Measurements from ENCODE around the gene KCNA2. TPM values are rescaled to one million over a fixed set of nuclear protein-coding genes. Genes with fewer than 3 reads are reported as not detected.
A peak's percentile ranks its signal among the peaks of the same experiment; 100 is the strongest.

The KCNA2 gene
- total RNA-seq, 1 experiment from 2014 or later, result not detected

DNA sequence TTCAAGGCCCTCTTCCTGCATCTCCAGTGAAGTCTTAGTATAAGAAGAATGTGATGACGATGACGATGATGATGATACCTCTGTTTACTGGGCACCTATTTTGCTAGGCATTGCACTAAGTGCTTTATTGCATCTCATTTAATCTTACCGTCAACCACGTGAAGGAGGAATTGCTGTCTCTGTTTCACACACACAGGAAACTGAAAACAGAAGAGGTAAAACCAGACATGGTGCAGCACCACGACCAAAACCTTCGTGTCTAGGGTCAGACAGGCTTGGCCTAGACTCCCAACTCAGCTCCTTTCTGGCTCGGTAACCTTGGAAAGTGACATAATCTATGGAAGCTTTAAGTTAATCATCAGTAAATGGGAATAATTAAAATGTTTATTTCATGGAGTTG is 20.7 kb upstream of the KCNA2 start:
- no peak overlapping the region for H3K27ac Mint-ChIP-seq (ENCODE audit: low read depth, unreplicated experiment)
- ChIA-PET POLR2A (no interaction called here), CTCF (interaction anchor here (0.6 to 6.8 kb wide), 4 partner anchors 9 to 155 kb away, joined by 4 to 52 read pairs (median 7); no protein-coding TSS in a partner anchor)
- H3K36me3 Mint-ChIP-seq (ENCODE audit: insufficient read depth, unreplicated experiment), result no peaks in the 10 kb centered on the region
- TF ChIP-seq, protein P1, sequence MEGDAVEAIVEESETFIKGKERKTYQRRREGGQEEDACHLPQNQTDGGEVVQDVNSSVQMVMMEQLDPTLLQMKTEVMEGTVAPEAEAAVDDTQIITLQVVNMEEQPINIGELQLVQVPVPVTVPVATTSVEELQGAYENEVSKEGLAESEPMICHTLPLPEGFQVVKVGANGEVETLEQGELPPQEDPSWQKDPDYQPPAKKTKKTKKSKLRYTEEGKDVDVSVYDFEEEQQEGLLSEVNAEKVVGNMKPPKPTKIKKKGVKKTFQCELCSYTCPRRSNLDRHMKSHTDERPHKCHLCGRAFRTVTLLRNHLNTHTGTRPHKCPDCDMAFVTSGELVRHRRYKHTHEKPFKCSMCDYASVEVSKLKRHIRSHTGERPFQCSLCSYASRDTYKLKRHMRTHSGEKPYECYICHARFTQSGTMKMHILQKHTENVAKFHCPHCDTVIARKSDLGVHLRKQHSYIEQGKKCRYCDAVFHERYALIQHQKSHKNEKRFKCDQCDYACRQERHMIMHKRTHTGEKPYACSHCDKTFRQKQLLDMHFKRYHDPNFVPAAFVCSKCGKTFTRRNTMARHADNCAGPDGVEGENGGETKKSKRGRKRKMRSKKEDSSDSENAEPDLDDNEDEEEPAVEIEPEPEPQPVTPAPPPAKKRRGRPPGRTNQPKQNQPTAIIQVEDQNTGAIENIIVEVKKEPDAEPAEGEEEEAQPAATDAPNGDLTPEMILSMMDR (IDR thresholded peaks at IDR 0.05; ENCODE audit: unreplicated experiment), result no peak
- intact Hi-C loops (cut with micrococcal nuclease), result no loop called here
- H3K4me1 Mint-ChIP-seq (ENCODE audit: insufficient read depth, unreplicated experiment), result no peaks in the 10 kb centered on the region
- H3K27me3 Mint-ChIP-seq (ENCODE audit: insufficient read depth, unreplicated experiment), result peaks cover 49% of the 10 kb centered on the region
- H3K4me3 Mint-ChIP-seq (ENCODE audit: unreplicated experiment), result no peak overlapping the region
- BruUV-seq (replicated peaks), result no TSS peak
- H3K9me3 Mint-ChIP-seq (ENCODE audit: unreplicated experiment), result no peaks in the 10 kb centered on the region
- DNase-seq (ENCODE audit: unreplicated experiment), result no peak

DNA sequence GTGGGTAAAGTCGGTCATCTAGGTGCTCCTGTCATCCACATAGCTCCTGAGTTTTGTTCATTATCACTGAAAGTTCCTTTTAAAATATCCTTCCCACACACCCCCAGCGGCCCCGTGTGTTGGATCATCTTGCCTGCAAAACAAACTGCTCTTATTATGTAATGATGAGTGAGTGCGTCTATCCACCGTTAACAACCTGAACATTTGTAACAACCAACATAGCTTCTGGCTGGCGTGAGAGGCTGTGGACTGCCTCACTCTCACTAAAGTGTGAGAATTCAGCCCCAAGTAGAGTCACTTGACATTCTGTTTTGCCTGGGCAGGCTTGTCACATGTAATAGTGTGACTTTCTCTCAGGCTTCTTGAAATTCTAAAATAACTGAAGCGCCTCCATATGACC is 14.5 kb upstream of the KCNA2 start:
- H3K4me3 Mint-ChIP-seq (ENCODE audit: unreplicated experiment), result no peak overlapping the region
- BruUV-seq (replicated peaks), result no TSS peak
- H3K27ac Mint-ChIP-seq (ENCODE audit: low read depth, unreplicated experiment), result no peak overlapping the region
- TF ChIP-seq, protein P1 (IDR thresholded peaks at IDR 0.05; ENCODE audit: unreplicated experiment), result no peak
- CTCF ChIA-PET, result interaction anchor here (0.6 to 5.4 kb wide), 17 partner anchors 10 to 727 kb away, joined by 3 to 54 read pairs (median 4); partner anchors contain the start of gene KCNA2
- POLR2A ChIA-PET, result no interaction called here
- no peaks in the 10 kb centered on the region for H3K9me3 Mint-ChIP-seq (ENCODE audit: unreplicated experiment)
- intact Hi-C loops (cut with micrococcal nuclease), result no loop called here
- H3K27me3 Mint-ChIP-seq (ENCODE audit: insufficient read depth, unreplicated experiment), result peaks cover 80% of the 10 kb centered on the region
- no peak for DNase-seq (ENCODE audit: unreplicated experiment)
- H3K4me1 Mint-ChIP-seq (ENCODE audit: insufficient read depth, unreplicated experiment), result peaks cover 6% of the 10 kb centered on the region
- no peaks in the 10 kb centered on the region for H3K36me3 Mint-ChIP-seq (ENCODE audit: insufficient read depth, unreplicated experiment)

DNA sequence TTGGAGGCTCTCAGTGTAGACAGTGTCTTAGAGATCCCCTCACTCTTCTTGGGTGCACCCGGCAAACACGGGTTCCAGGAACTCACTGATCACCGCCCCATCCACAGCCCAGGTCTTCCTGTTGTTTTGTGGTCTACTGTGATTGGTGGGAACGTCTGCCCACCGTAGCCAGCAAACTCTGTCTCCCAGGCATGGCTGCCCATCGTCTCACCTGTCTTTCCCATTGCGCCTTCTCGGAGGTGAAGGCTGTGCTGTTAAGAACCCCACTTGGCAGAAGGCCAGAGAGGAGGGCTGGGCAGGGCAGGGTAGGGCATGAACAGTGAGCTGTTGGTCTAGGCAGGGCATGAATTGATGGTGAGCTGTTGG is 14.1 kb upstream of the KCNA2 start:
- ChIA-PET CTCF (interaction anchor here (0.6 to 5.4 kb wide), 36 partner anchors 9 to 728 kb away, joined by 3 to 54 read pairs (median 4); partner anchors contain the start of gene KCNA2), POLR2A (interaction anchor here (1.1 kb wide), 1 partner anchor 163 kb away, joined by 5 read pairs; no protein-coding TSS in a partner anchor)
- Mint-ChIP-seq H3K27ac (ENCODE audit: low read depth, unreplicated experiment) (no peak overlapping the region), H3K27me3 (ENCODE audit: insufficient read depth, unreplicated experiment) (peaks cover 80% of the 10 kb centered on the region), H3K36me3 (ENCODE audit: insufficient read depth, unreplicated experiment) (no peaks in the 10 kb centered on the region), H3K9me3 (ENCODE audit: unreplicated experiment) (no peaks in the 10 kb centered on the region), H3K4me1 (ENCODE audit: insufficient read depth, unreplicated experiment) (peaks cover 6% of the 10 kb centered on the region), H3K4me3 (ENCODE audit: unreplicated experiment) (no peak overlapping the region)
- BruUV-seq (replicated peaks), result no TSS peak
- TF ChIP-seq, protein P1 (IDR thresholded peaks at IDR 0.05; ENCODE audit: unreplicated experiment), result no peak
- intact Hi-C loops (cut with micrococcal nuclease), result no loop called here
- no peak for DNase-seq (ENCODE audit: unreplicated experiment)

DNA sequence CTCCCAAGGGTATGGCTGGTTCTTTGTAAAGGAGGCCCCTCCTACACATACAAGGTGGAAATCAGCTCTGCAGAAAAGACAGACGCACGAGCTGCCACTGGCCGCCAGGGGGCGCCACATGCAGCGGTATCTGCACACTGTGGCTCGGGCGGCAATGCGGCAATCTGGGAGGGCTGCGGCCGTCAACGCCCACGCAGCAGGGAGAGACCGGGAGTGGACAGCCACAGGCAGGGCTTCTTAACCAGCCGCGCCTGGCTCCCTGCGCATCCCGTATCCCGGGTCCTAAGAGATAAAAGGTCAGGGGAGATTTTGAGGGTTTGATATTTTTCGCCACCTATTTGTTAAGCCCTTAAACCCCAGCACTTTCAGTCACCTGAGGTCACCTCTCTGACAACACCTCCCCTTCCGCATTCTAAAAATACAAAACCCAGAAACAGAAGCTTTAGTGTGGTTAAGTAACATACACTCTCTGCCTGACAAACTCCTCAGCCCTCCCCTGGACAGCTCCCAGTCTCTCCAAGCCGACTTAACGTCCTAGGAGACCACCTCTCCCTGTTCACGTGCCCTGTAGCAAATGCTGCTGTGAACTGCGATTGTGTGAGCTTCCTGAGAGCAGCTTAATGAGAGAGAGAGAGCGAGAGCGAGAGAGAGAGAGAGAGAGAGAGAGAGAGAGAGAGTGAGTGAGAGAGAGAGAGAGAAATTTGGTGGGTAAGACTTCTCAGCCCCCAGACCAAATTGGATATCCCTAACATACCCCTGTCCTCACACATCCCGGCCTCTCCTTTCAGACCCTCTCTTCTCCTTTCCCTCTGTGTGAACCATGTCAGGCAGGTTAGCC is 13.5 kb upstream of the KCNA2 start:
- H3K27ac Mint-ChIP-seq (ENCODE audit: low read depth, unreplicated experiment), result no peak overlapping the region
- BruUV-seq (replicated peaks), result no TSS peak
- no peaks in the 10 kb centered on the region for H3K36me3 Mint-ChIP-seq (ENCODE audit: insufficient read depth, unreplicated experiment)
- TF ChIP-seq, protein P1 (IDR thresholded peaks at IDR 0.05; ENCODE audit: unreplicated experiment), result peak; percentile 94
- intact Hi-C loops (cut with micrococcal nuclease), result loop anchor here (1.0 to 10.0 kb wide), 3 partner anchors 147 to 415 kb away; no protein-coding TSS in a partner anchor
- peak; percentile 81 for DNase-seq (ENCODE audit: unreplicated experiment)
- peaks cover 6% of the 10 kb centered on the region for H3K4me1 Mint-ChIP-seq (ENCODE audit: insufficient read depth, unreplicated experiment)
- CTCF ChIA-PET, result interaction anchor here (0.6 to 5.4 kb wide), 41 partner anchors 8 to 1739 kb away, joined by 3 to 54 read pairs (median 4); partner anchors contain the start of gene KCNA2
- H3K4me3 Mint-ChIP-seq (ENCODE audit: unreplicated experiment), result no peak overlapping the region
- POLR2A ChIA-PET, result interaction anchor here (0.5 to 1.1 kb wide), 2 partner anchors 163 to 375 kb away, joined by 3 to 5 read pairs; no protein-coding TSS in a partner anchor
- H3K27me3 Mint-ChIP-seq (ENCODE audit: insufficient read depth, unreplicated experiment), result peaks cover 74% of the 10 kb centered on the region
- no peaks in the 10 kb centered on the region for H3K9me3 Mint-ChIP-seq (ENCODE audit: unreplicated experiment)
